NK-92 treated with Interleukin-12 subunit alpha and Interleukin-12 subunit beta, amount 100 ng/mL, for 24 hours (cell line): ENCODE measurements around the gene DGCR6L.
A peak's percentile ranks its signal among the peaks of the same experiment; 100 is the strongest.
"Not testable (repeated sequence)": the region's sequence is repeated elsewhere in the genome, so short reads cannot be mapped to it uniquely, and the experiment has no call there.

Source experiments
- DNase-seq: peaks from one replicate; lab custom pipeline; 2025; lab: John Stamatoyannopoulos, UW

DGCR6L gene

DNA sequence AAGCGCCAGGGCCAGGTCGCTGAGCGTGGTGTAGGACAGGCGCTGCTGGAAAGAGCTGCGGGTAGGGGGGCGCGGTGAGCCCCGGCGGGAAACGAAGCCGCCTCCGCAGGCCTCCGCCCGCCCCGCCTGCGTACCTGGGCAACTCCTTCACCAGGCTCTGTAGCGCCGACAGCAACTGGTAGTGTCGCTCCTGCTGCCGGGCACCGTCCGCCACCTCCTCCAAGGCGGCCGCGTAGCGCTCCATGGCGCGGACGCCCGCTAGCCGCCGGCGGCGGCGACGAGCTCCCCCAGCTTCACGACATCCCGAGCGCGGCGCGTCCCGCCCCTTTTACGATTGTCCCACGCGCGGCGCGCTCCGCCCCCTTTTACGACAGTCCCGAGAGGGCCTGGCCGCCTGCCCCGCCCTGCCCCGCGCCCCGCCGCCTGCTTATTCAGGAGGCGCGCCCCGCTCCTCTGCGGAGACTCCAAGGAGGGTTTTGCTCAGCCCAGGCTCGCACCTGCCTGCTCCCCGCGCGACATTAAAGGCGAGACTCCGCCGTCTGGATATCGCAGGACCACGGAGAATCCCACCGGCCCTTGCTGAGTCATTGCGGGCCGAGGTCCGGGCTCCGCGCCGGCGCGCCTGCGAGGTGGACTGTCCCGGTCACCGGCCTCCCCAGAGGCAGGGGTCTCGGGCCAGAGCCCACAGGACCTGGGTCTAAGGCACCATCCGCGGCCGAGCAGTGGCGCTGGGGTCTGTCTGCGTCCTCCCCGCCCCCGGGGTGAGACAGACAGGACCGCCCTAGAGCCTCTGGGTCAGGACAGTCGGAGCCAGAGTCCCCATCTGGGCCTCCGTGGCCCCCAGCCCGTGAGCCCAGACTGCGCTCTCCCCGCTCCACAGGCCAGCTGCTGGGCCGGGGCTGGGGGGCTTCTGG lies at the start of gene DGCR6L:
Gene DGCR6L (minus strand): TSS at position 316 of the 914 bp plus-strand sequence. CDS start 72 bp downstream, at position 244.
- DNase-seq, result peak; percentile 78

DNA sequence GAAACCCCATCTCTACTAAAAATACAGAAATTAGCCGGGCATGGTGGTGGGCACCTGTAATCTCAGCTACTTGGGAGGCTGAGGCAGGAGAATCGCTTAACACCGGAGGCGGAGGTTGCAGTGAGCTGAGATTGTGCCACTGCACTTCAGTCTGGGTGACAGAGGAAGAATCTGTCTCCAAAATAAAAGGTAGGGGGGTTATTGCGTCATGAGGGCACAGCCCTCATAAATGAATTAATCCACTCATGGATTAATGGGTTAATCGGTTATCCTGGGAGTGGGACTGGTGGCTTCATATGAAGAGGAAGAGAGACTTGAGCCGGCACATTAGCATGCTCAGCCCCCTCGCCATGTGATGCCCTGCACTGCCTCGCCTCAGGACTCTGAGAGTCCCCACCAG lies 49.0 kb upstream of the DGCR6L start:
- DNase-seq, result not testable (repeated sequence)

DNA sequence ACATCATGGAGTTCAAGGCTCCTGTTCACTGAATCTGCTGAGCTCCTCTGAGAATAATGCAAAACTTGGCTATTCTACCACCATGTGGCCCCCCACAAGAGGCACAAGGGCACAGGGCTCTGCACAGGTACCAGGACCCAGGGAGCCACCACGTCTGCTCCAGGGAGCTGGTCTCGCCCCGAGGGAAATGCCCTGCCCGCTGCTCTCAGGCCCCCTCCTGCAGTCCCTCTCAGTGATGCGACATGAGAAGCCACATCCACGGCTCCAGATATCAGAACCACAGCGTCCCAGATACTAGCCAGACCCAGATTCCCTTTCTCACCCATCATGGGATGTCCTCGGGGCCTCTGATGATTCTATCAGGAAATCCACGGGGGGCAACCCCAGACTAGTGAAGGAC lies 47.0 kb upstream of the DGCR6L start:
- not testable (repeated sequence) for DNase-seq

DNA sequence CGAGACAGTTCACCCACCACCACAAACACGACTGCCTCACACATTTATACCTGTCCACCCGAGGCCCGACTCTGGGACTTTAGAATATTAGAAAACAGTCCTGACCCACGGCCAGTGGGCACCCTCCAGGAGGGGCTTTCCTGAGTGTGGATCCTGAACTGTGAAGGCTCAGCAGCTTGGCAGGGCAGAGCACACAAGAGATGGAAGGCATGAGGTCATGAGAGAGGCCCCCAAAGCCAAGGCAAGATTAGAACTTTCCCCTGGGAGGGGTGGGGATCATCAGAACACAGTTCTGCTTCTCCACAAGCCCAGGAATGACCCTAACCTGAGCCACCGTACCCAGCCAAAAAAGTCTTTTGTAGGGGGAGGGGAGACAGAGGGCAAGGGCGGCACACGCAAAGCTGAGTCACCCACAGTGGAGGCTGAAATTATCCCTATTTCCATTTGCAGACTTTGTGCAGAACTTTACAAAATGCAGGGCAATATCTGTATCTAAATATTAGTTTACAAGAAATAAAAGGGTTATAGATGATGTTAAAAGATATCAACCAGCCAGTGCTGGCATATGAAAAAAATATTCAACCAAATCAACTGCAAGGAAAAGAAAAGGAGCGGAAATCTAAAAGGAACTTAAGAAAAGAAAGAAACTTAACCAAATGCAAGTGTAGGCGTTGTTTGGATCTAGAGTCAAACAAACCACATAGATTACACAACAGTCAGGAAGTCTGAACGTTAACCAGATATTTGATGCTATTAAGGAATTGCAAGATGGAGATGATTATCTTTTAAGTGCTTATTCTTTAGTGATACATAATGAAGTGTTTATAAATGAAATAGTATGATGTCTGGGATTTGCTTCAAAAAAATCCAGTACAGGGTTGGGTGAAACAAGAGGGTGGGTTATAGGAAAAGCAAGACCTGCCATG lies 44.7 kb upstream of the DGCR6L start:
- DNase-seq, result not testable (repeated sequence)

DNA sequence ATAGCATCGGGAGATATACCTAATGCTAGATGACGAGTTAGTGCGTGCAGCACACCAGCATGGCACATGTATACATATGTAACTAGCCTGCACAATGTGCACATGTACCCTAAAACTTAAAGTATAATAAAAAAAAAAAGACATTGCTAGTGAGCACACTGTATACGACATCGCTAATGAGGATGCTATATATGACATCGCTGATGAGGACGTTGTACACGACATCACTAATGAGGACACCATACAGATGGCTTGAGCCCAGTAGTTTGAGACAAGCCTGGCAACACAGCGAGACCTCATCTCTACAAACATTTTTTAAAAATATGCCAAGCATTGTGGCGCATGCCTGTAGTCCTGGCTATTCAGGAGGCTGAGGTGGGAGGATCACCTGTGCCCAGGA lies 42.5 kb upstream of the DGCR6L start:
- DNase-seq, result not testable (repeated sequence)

DNA sequence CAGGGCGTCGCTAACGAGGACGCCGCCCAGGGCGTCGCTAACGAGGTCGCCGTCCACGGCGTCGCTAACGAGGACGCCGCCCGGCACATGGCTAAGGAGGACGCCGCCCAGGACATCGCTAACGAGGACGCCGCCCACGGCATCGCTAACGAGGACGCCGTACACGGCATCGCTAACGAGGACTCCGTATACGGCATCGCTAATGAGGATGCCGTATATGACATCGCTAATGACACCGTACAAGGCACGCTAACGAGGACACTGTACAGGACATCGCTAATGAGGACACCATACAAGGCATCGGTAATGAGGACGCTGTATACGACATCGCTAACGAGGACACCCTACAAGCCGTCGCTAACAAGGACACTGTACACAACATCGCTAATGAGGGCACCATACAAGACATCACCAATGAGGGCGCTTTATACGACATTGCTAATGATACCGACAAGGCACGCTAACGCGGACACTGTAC lies 41.9 kb upstream of the DGCR6L start:
- not testable (repeated sequence) for DNase-seq

DNA sequence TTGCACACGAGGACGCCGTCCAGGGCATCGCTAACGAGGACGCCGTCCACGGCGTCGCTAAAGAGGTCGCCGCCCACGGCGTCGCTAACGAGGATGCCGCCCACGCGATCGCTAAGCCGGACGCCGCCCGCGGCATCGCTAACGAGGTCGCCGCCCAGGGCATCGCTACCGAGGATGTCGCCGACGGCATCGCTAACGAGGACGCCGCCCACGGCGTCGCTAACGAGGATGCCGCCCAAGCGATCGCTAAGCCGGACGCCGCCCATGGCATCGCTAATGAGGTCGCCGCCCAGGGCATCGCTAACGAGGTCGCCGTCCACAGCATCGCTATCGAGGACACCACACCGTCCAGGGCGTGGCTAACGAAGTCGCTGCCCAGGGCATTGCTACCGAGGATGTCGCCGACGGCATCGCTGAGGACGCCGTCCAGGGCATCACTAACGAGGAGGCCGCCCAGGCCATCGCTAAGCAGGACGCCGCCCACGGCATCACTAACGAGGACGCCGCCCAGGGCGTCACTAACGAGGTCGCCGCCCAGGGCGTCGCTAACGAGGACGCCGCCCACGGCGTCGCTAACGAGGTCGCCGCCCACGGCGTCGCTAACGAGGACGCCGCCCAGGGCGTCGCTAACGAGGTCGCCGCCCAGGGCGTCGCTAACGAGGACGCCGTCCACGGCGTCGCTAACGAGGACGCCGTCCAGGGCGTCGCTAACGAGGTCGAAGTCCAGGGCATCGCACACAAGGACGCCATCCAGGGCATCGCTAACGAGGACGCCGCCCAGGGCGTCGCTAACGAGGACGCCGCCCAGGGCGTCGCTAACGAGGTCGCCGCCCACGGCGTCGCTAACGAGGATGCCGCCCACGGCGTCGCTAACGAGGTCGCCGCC lies 41.2 kb upstream of the DGCR6L start:
- not testable (repeated sequence) for DNase-seq

DNA sequence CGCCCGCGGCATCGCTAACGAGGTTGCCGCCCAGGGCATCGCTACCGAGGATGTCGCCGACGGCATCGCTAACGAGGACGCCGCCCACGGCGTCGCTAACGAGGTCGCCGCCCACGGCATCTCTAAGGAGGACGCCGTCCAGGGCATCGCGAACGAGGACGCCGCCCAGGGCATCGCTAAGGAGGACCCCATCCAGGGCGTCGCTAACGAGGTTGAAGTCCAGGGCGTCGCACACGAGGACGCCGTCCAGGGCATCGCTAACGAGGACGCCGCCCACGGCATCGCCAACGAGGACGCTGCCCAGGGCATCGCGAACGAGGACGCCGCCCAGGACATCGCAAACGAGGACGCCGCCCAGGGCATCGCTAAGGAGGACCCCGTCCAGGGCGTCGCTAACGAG lies 40.4 kb upstream of the DGCR6L start:
- DNase-seq, result not testable (repeated sequence)

DNA sequence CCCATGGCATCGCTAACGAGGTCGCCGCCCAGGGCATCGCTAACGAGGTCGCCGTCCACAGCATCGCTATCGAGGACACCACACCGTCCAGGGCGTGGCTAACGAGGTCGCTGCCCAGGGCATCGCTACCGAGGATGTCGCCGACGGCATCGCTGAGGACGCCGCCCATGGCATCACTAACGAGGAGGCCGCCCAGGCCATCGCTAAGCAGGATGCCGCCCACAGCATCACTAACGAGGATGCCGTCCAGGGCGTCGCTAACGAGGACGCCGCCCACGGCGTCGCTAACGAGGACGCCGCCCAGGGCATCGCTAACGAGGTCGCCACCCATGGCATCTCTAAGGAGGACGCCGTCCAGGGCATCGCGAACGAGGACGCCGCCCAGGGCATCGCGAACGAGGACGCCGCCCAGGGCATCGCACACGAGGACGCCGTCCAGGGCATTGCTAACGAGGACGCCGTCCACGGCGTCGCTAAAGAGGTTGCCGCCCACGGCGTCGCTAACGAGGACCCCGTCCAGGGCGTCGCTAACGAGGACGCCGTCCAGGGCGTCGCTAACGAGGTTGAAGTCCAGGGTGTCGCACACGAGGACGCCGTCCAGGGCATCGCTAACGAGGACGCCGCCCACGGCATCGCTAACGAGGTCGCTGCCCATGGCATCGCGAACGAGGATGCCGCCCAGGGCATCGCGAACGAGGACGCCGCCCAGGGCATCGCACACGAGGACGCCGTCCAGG lies 38.8 kb upstream of the DGCR6L start:
- not testable (repeated sequence) for DNase-seq

DNA sequence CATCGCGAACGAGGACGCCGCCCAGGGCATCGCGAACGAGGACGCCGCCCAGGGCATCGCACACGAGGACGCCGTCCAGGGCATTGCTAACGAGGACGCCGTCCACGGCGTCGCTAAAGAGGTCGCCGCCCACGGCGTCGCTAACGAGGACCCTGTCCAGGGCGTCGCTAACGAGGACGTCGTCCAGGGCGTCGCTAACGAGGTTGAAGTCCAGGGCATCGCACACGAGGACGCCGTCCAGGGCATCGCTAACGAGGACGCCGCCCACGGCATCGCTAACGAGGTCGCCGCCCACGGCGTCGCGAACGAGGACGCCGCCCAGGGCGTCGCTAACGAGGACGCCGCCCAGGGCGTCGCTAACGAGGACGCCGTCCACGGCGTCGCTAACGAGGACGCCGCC lies 38.1 kb upstream of the DGCR6L start:
- not testable (repeated sequence) for DNase-seq

DNA sequence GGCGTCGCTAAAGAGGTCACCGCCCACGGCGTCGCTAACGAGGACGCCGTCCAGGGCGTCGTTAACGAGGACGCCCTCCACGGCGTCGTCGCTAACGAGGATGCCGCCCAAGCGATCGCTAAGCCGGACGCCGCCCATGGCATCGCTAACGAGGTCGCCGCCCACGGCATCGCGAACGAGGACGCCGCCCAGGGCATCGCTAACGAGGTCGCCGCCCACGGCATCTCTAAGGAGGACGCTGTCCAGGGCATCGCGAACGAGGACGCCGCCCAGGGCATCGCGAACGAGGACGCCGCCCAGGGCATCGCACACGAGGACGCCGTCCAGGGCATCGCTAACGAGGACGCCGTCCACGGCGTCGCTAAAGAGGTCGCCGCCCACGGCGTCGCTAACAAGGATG lies 37.0 kb upstream of the DGCR6L start:
- DNase-seq, result not testable (repeated sequence)

DNA sequence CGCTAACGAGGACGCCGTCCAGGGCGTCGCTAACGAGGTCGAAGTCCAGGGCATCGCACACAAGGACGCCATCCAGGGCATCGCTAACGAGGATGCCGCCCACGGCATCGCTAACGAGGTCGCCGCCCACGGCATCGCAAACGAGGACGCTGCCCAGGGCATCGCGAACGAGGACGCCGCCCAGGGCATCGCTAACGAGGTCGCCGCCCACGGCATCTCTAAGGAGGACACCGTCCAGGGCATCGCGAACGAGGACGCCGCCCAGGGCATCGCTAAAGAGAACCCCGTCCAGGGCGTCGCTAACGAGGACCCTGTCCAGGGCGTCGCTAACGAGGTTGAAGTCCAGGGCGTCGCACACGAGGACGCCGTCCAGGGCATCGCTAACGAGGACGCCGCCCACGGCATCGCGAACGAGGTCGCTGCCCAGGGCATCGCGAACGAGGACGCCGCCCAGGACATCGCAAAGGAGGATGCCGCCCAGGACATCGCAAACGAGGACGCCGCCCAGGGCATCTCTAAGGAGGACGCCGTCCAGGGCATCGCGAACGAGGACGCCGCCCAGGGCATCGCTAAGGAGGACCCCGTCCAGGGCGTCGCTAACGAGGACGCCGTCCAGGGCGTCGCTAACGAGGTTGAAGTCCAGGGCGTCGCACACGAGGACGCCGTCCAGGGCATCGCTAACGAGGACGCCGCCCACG lies 36.2 kb upstream of the DGCR6L start:
- not testable (repeated sequence) for DNase-seq

DNA sequence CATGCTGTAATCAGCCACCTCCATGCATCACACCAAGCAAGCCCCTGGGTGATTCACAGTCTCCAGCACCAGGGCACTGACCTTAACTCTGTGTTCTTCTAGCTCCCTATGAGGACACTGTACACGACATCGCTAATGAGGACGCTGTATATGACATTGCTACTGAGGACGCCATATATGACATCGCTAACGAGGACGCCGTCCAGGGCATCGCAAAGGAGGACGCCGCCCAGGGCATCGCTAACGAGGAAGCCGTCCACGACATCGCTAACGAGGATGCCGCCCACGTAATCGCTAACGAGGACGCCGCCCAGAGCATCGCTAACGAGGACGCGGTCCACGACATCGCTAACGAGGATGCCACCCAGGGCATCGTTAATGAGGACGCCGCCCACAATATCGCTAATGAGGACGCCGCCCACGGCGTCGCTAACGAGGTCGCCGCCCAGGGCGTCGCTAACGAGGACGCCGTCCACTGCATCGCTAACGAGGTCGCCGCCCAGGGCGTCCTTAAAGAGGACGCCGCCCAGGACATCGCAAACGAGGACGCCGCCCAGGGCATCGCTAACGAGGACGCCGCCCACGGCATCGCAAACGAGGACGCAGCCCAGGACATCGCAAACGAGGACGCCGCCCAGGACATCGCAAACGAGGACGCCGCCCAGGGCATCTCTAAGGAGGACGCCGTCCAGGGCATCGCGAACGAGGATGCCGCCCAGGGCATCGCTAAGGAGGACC lies 34.5 kb upstream of the DGCR6L start:
- no peak for DNase-seq

DNA sequence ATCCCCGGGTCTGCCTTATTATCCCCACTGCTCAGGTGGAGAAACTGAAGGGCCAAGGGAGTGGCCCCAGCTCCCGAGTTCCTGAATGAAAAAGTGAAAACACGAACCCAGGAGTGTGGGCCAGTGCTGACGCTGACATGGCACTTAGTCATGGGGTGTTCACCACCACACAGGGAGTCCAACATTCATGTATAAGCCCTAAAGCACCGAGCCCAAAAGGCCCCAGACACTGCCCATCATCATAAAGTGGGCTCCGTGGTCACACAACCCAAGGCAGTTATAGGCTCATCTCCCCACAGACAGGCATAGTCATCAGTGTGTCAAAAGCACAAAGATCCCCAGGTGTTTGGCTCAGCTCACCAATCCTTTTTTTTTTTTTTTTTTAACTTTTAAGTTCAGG lies 32.7 kb upstream of the DGCR6L start:
- DNase-seq, result not testable (repeated sequence)

DNA sequence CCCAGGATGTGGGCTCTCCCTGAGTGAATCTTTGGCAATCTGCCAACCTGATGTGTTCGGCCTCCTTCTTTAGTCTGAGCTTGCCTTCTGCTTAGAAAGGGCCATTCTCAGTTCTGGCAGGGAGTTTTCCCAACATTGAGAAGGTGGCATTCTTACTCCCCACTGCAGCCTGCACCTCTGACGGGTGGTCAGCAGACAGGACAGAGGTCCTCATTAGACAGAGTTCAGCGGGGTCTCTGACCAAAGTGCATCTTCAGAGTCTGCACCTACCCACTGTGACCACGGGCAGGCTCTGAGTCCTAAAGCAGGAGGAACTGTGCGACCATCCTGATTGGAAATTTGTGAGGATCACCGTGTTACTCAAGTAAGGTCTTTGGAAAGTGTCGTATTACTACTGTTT lies 26.7 kb upstream of the DGCR6L start:
- DNase-seq, result not testable (repeated sequence)

DNA sequence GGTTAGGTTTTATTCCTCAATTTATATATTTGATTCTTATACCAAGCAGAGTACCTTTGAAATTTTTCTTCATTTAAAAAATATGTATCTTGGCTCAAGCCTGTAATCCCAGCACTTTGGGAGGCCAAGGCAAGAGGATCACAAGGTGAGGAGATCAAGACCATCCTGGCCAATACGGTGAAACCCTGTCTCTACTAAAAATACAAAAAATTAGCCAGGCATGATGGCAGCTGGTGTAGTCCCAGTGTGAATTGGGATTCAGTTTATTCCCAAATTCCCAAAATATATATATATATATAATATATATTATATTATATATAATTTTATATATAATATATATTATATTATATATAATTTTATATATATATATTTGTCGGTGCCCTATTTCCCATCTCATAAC lies 18.4 kb upstream of the DGCR6L start:
- not testable (repeated sequence) for DNase-seq

DNA sequence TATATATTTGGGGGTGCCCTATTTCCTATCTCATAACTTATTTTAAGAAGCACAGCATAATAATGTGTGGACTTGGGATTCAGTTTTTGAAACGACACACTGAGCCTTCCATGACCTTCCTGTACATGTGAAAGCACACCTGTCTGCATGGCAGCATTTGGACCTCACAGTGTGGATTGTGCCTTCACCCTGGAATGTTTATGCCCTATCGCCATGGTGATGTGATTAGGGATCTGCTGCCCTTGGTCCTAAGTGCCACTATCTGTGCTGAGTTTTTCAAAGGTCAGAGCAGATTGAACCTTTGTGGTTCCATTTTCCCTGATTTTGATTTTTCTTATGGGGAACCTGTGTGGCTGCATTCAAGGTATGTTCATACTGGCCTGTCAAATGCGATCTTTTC lies 17.9 kb upstream of the DGCR6L start:
- not testable (repeated sequence) for DNase-seq

DNA sequence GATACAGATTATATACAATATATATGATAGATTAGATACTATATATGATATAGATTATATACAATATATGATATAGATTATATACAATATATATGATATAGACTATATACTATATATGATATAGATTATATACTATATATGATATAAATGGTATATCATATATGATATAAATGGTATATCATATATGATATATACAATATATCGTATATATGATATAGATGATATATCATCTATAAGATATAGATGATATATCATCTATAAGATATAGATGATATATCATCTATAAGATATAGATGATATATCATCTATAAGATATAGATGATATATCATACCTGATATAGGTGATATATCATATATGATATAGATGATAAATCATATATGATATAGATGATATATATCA lies 16.7 kb upstream of the DGCR6L start:
- DNase-seq, result not testable (repeated sequence)

DNA sequence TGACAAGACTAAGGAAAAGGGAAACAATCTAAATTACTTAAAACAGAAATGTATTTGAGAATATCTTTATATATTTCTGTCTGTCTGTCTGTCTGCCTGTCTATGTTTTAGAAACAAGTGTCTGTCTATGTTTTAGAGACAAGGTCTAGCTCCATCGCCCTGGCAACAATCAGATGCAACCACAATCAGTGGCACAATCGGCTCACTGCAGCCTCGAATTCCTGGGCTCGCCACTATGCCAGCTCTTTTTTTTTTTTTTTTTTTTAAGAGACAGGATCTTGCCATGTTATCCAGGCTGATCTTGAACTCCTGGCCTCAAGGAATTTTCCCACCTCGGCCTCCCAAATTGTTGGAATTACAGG lies 8.7 kb upstream of the DGCR6L start:
- DNase-seq, result not testable (repeated sequence)
